NCI-H345 treated with DMSO at 0.1 percent for 48 hours (cell line): ENCODE results near the gene MAML3.

ENCODE experiments used
- DNase-seq: peaks from one replicate; lab custom pipeline; 2025; ENCODE audit not compliant: unreplicated experiment; lab: John Stamatoyannopoulos, UW

Gene MAML3

DNA sequence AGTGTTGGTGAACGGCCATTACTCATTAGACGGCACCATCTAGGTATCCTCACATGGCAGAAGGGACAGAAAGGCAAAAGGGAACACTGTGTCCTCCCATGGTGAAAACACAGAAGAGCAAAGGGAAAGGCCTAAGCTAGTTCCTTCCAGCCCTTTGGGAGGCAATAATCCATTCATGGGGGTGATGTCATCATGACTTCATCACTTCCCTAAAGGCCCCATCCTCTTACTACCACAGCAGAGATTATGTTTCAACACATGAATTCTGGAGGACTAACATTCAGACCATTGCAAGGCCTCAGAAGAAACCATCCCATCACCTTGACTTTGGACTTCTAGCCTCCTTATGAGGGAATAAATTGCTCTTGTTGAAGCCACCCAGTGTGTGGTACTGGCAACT is 250.1 kb downstream of the MAML3 start:
- no peak for DNase-seq

- DNase-seq, result no peak
Observed at GRCh38 chr4:139902321-139903320, 251.4 kb downstream of the MAML3 start.

DNA sequence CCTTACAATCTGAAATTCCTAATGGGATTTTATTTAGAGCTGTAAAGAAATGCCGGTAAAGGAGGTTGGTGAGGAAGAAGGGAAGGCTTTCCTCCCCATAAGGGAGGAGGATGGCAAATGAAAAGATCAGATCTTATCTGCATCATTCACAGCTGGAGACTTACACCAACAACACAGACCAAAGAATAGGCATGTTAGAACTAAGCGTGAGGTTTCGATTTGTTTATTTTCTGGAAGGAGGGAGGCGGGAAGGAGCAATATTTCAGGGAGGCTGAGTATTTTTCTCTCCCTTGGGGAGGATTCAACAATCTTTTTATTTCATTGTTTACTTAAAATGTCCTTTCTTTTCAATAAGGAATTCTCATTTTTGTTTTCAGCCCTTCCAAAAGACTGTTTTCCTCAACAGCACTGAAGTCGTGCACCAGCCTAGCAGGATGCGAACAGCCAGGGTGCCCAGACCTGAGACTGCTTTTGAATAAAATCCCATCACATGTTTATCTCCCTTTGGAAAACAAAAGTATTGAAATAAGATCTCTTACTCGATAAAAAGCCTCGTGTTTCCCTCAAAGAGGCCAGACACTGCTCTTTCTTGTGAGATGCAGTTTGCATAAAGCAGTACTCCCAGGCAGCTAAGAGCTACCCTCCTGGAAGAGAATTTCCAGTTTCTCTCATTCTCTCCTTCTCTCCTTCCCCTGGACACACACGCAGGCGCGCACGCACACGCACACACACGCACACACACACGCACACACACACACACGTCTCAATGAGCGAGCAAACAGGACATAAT is 252.3 kb downstream of the MAML3 start:
- DNase-seq, result no peak

DNA sequence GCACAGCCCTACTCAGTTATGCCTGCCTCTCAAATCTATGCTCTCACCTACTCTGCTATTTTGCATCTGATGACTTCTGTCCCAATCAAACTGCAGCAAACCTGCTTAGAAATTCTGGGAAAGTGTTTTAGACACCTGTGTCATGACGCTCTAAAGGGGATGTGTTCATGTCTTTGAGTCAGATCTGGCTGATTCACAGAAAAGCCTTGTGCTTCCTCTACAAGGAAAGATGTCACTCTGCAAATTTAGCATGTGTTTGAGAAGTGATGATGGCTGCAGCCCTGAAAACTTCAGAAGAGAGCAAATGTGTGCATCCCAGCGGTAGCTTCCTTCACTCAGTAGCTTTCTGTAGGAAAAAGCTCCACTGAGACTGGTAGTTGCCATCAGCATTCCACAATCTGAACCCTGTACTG is 253.0 kb downstream of the MAML3 start:
- DNase-seq, result no peak

DNA sequence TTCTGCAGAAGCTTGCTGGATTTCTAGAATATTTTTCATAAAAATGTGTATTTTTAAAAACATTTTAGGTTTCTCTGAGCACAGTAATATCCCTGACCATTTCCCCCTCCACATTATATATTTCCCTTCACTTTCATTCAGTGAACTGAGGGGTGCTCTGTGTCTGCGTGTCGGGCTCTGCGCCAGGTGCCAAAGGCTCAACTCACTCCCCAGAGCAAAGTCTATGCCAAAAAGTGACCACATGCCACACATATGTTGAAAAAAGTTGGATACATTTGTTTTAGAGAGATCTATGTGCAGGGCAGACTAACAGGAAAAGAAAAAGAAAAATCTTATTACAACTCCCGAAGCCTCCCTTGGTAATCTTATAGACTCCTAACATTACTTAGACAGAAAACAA is 254.6 kb downstream of the MAML3 start:
- DNase-seq, result no peak

- DNase-seq, result no peak
Observed at GRCh38 chr4:139898293-139898692, 255.7 kb downstream of the MAML3 start.

DNA sequence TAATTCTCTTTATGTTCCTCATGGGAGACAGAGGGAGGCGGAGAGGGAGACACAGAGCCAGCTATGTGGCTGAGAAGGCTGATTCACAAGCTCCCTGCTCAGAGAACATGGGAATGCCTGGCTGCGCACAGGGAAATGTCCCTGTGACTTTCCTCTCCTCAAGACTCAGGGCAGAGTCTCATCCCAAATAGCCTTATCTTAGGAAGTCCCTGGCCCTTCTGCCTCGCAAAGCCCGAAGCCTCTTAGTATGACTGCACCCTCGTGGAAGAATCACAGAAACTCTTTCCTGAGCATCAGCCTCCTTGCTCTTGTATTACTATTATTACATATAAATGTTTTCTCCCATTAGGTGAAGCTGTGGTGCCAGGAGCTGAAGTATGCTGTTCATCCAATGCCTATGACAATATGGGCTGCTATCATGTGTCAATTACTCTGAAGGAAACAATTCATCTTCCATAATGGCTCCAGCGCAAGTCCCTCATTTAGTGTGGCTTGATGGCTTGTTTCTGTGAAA is 257.8 kb downstream of the MAML3 start:
- DNase-seq, result no peak

- DNase-seq, result no peak
Observed at GRCh38 chr4:139893801-139894200, 260.2 kb downstream of the MAML3 start.

GRCh38 chr4:139892973-139893736 is 260.8 kb downstream of the MAML3 start:
- no peak for DNase-seq

GRCh38 chr4:139890816-139891215 is 263.2 kb downstream of the MAML3 start:
- DNase-seq, result no peak

DNA sequence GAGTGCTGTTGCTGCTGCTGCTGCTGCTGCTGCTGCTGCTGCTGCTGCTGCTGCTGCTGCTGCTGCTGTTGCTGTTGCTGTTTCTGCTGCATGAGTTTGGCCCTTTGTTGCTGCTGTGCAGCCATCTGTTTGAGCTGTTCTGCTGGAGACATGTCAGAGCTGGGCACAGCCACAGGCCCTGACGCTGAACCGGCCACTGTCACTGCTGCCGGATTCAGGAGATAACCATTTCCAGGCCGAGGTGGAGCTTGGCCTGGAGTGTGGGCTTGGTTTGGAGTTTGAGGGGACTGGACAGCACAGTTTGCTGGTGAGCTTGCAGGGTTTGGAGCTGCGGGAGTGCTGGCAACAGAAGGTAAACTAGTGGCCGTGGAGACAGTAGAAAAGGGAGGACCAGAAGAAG is 264.1 kb downstream of the MAML3 start:
- no peak for DNase-seq

- DNase-seq, result no peak
Observed at GRCh38 chr4:139889264-139889663, 264.7 kb downstream of the MAML3 start.

GRCh38 chr4:139887962-139888735 is 265.8 kb downstream of the MAML3 start:
- DNase-seq, result no peak

- no peak for DNase-seq
Observed at GRCh38 chr4:139887376-139887802, 266.6 kb downstream of the MAML3 start.

DNA sequence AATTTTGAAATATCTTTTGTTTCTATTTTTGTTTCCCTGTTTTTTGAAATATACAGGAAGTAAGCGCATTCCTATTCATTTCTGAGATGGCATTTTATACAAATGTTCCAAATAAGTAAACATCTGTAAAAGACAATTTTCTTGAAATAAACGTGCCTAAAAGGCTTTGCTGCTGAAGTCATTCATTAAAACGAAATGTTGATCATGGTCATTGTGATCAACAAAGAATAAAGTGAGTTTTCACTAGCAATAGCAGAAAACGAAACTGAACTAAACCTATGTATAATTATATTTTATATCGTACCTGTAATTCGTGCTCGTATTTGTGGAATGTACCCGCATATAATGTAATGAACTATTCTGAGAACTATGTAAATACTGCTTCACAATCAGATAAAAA is 267.2 kb downstream of the MAML3 start:
- DNase-seq, result no peak

- no peak for DNase-seq
Observed at GRCh38 chr4:139884438-139884837, 269.5 kb downstream of the MAML3 start.

DNA sequence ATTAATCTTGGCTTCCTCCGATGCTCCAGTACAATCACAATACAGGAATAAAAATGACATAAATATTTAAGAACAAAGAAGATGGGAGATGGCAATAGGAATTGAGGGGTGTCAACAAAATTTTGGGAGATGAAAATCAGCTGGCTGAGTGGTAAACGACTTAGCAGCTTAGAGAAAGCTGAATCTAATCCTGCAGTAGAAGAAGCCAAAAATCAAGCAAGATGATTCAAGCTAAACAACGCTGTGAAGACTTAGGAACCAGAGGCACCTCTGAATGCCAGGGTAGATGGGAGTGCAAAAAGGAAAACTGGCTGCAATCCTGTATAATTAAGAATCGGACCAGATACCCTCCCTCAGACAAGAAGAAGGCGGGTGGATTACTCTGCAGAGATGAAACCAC is 273.1 kb downstream of the MAML3 start:
- DNase-seq, result no peak

GRCh38 chr4:139878050-139878449 is 275.9 kb downstream of the MAML3 start:
- no peak for DNase-seq

GRCh38 chr4:139876337-139876941 is 277.5 kb downstream of the MAML3 start:
- DNase-seq, result no peak

DNA sequence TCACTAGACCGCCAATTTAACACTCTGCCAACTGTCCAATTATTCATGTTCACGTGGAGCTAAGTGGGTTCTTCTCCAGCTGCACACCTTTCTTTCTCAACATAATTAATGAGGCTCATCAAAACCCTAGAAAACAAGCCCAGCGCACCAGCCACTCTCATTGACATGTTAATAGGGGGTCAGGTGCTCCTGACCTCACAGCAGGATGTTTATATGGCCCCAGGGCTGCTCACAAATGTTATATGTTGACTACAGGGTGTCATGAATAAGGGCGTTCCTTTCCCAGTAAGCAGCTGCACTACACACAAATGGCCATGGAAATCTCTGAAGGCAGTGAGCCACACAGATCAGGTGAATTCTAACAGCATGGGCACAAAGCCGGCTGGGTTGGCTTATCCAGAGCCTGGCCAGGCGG is 278.6 kb downstream of the MAML3 start:
- DNase-seq, result peak; percentile 98
